Measurements from ENCODE around the gene FBXO10.

FBXO10 gene

GRCh38 chr9:37593883-37594448 is 17.8 kb upstream of the FBXO10 start:
- H3K4me1 ChIP-seq (ENCODE audit: control insufficient read depth, insufficient read depth, low read length) = peaks cover 6% of the 10 kb centered on the region
- no peak overlapping the region for H3K4me3 ChIP-seq (ENCODE audit: insufficient read depth, low read depth, low read length)
- WGBS, 2 experiments = 93 to 95% methylated on average over 6 of the region's 6 CpGs
- H3K9me3 ChIP-seq (ENCODE audit: control insufficient read depth, low read length) = no peaks in the 10 kb centered on the region
- H3K27ac ChIP-seq (ENCODE audit: insufficient read depth, low read depth, low read length, poor library complexity, severe bottlenecking) = no peak overlapping the region
- no peaks in the 10 kb centered on the region for H3K36me3 ChIP-seq (ENCODE audit: control insufficient read depth, insufficient read depth, low read length)
- H3K27me3 ChIP-seq (ENCODE audit: control insufficient read depth, insufficient read depth, low read length, poor library complexity, severe bottlenecking) = peaks cover 38% of the 10 kb centered on the region

GRCh38 chr9:37592108-37592951 is 16.1 kb upstream of the FBXO10 start, which contains the start of gene TOMM5:
TOMM5 (minus strand) TSS chr9:37592597; CDS start chr9:37592532, 65 bp downstream.
- Histone ChIP-seq H3K4me1 (ENCODE audit: control insufficient read depth, insufficient read depth, low read length) (peaks cover 6% of the 10 kb centered on the region), H3K4me3 (ENCODE audit: insufficient read depth, low read depth, low read length) (peak within 1 kb of the TSS; percentile 94), H3K9me3 (ENCODE audit: control insufficient read depth, low read length) (no peaks in the 10 kb centered on the region), H3K27ac (ENCODE audit: insufficient read depth, low read depth, low read length, poor library complexity, severe bottlenecking) (peak within 1 kb of the TSS; percentile 54), H3K36me3 (ENCODE audit: control insufficient read depth, insufficient read depth, low read length) (peaks cover 16% of the 10 kb centered on the region), H3K27me3 (ENCODE audit: control insufficient read depth, insufficient read depth, low read length, poor library complexity, severe bottlenecking) (peaks cover 38% of the 10 kb centered on the region)
- 0 to 2% methylated on average over 68 to 72 of the region's 72 CpGs for WGBS, 2 experiments

- H3K4me1 ChIP-seq (ENCODE audit: control insufficient read depth, insufficient read depth, low read length) = peaks cover 6% of the 10 kb centered on the region
- H3K27me3 ChIP-seq (ENCODE audit: control insufficient read depth, insufficient read depth, low read length, poor library complexity, severe bottlenecking) = no peaks in the 10 kb centered on the region
- no peak overlapping the region for H3K27ac ChIP-seq (ENCODE audit: insufficient read depth, low read depth, low read length, poor library complexity, severe bottlenecking)
- no peak overlapping the region for H3K4me3 ChIP-seq (ENCODE audit: insufficient read depth, low read depth, low read length)
- H3K9me3 ChIP-seq (ENCODE audit: control insufficient read depth, low read length) = no peaks in the 10 kb centered on the region
- 90 to 94% methylated on average over 4 of the region's 4 CpGs for WGBS, 2 experiments
- peaks cover 52% of the 10 kb centered on the region for H3K36me3 ChIP-seq (ENCODE audit: control insufficient read depth, insufficient read depth, low read length)
Observed at GRCh38 chr9:37587521-37587920, 11.3 kb upstream of the FBXO10 start.

- WGBS, 2 experiments = 92 to 97% methylated on average over 3 of the region's 3 CpGs
- H3K9me3 ChIP-seq (ENCODE audit: control insufficient read depth, low read length) = no peaks in the 10 kb centered on the region
- H3K27ac ChIP-seq (ENCODE audit: insufficient read depth, low read depth, low read length, poor library complexity, severe bottlenecking) = no peak overlapping the region
- H3K36me3 ChIP-seq (ENCODE audit: control insufficient read depth, insufficient read depth, low read length) = peaks cover 49% of the 10 kb centered on the region
- no peaks in the 10 kb centered on the region for H3K27me3 ChIP-seq (ENCODE audit: control insufficient read depth, insufficient read depth, low read length, poor library complexity, severe bottlenecking)
- H3K4me1 ChIP-seq (ENCODE audit: control insufficient read depth, insufficient read depth, low read length) = no peaks in the 10 kb centered on the region
- H3K4me3 ChIP-seq (ENCODE audit: insufficient read depth, low read depth, low read length) = no peak overlapping the region
Observed at GRCh38 chr9:37583522-37584121, 7.4 kb upstream of the FBXO10 start.

GRCh38 chr9:37582548-37583157 is 6.5 kb upstream of the FBXO10 start:
- Histone ChIP-seq H3K9me3 (ENCODE audit: control insufficient read depth, low read length) (no peaks in the 10 kb centered on the region), H3K27ac (ENCODE audit: insufficient read depth, low read depth, low read length, poor library complexity, severe bottlenecking) (no peak overlapping the region), H3K4me3 (ENCODE audit: insufficient read depth, low read depth, low read length) (no peak overlapping the region), H3K36me3 (ENCODE audit: control insufficient read depth, insufficient read depth, low read length) (peaks cover 39% of the 10 kb centered on the region), H3K4me1 (ENCODE audit: control insufficient read depth, insufficient read depth, low read length) (no peaks in the 10 kb centered on the region), H3K27me3 (ENCODE audit: control insufficient read depth, insufficient read depth, low read length, poor library complexity, severe bottlenecking) (no peaks in the 10 kb centered on the region)
- 91 to 92% methylated on average over 5 to 6 of the region's 6 CpGs for WGBS, 2 experiments

- H3K9me3 ChIP-seq (ENCODE audit: control insufficient read depth, low read length) = no peaks in the 10 kb centered on the region
- WGBS, 2 experiments = 8 to 14% methylated on average over 5 of the region's 5 CpGs
- peaks cover 28% of the 10 kb centered on the region for H3K4me1 ChIP-seq (ENCODE audit: control insufficient read depth, insufficient read depth, low read length)
- H3K27ac ChIP-seq (ENCODE audit: insufficient read depth, low read depth, low read length, poor library complexity, severe bottlenecking) = peak overlapping the region; percentile 92
- H3K36me3 ChIP-seq (ENCODE audit: control insufficient read depth, insufficient read depth, low read length) = no peaks in the 10 kb centered on the region
- peak overlapping the region; percentile 85 for H3K4me3 ChIP-seq (ENCODE audit: insufficient read depth, low read depth, low read length)
- no peaks in the 10 kb centered on the region for H3K27me3 ChIP-seq (ENCODE audit: control insufficient read depth, insufficient read depth, low read length, poor library complexity, severe bottlenecking)
Observed at GRCh38 chr9:37575511-37575914, 667 bp downstream of the FBXO10 start.

GRCh38 chr9:37575001-37575400 is 1.2 kb downstream of the FBXO10 start:
- Histone ChIP-seq H3K4me1 (ENCODE audit: control insufficient read depth, insufficient read depth, low read length) (peaks cover 28% of the 10 kb centered on the region), H3K9me3 (ENCODE audit: control insufficient read depth, low read length) (no peaks in the 10 kb centered on the region), H3K27me3 (ENCODE audit: control insufficient read depth, insufficient read depth, low read length, poor library complexity, severe bottlenecking) (no peaks in the 10 kb centered on the region), H3K27ac (ENCODE audit: insufficient read depth, low read depth, low read length, poor library complexity, severe bottlenecking) (peak overlapping the region; percentile 92), H3K4me3 (ENCODE audit: insufficient read depth, low read depth, low read length) (peak overlapping the region; percentile 85), H3K36me3 (ENCODE audit: control insufficient read depth, insufficient read depth, low read length) (no peaks in the 10 kb centered on the region)
- WGBS, 2 experiments = 49 to 50% methylated on average over 5 of the region's 5 CpGs

GRCh38 chr9:37574241-37574721 is 1.9 kb downstream of the FBXO10 start:
- Histone ChIP-seq H3K27me3 (ENCODE audit: control insufficient read depth, insufficient read depth, low read length, poor library complexity, severe bottlenecking) (no peaks in the 10 kb centered on the region), H3K4me1 (ENCODE audit: control insufficient read depth, insufficient read depth, low read length) (peaks cover 28% of the 10 kb centered on the region), H3K27ac (ENCODE audit: insufficient read depth, low read depth, low read length, poor library complexity, severe bottlenecking) (peak overlapping the region; percentile 92), H3K4me3 (ENCODE audit: insufficient read depth, low read depth, low read length) (peak overlapping the region; percentile 85), H3K9me3 (ENCODE audit: control insufficient read depth, low read length) (no peaks in the 10 kb centered on the region), H3K36me3 (ENCODE audit: control insufficient read depth, insufficient read depth, low read length) (no peaks in the 10 kb centered on the region)
- WGBS, 2 experiments = 29 to 36% methylated on average over 5 of the region's 5 CpGs

GRCh38 chr9:37571282-37571681 is 4.9 kb downstream of the FBXO10 start:
- Histone ChIP-seq H3K9me3 (ENCODE audit: control insufficient read depth, low read length) (no peaks in the 10 kb centered on the region), H3K27me3 (ENCODE audit: control insufficient read depth, insufficient read depth, low read length, poor library complexity, severe bottlenecking) (no peaks in the 10 kb centered on the region), H3K27ac (ENCODE audit: insufficient read depth, low read depth, low read length, poor library complexity, severe bottlenecking) (no peak overlapping the region), H3K4me3 (ENCODE audit: insufficient read depth, low read depth, low read length) (no peak overlapping the region), H3K4me1 (ENCODE audit: control insufficient read depth, insufficient read depth, low read length) (peaks cover 22% of the 10 kb centered on the region), H3K36me3 (ENCODE audit: control insufficient read depth, insufficient read depth, low read length) (no peaks in the 10 kb centered on the region)
- WGBS, 2 experiments = no CpG with 5 or more reads among the region's 1 CpG

- Histone ChIP-seq H3K36me3 (ENCODE audit: control insufficient read depth, insufficient read depth, low read length) (peaks cover 17% of the 10 kb centered on the region), H3K4me1 (ENCODE audit: control insufficient read depth, insufficient read depth, low read length) (no peaks in the 10 kb centered on the region), H3K27me3 (ENCODE audit: control insufficient read depth, insufficient read depth, low read length, poor library complexity, severe bottlenecking) (no peaks in the 10 kb centered on the region), H3K27ac (ENCODE audit: insufficient read depth, low read depth, low read length, poor library complexity, severe bottlenecking) (no peak overlapping the region), H3K9me3 (ENCODE audit: control insufficient read depth, low read length) (no peaks in the 10 kb centered on the region), H3K4me3 (ENCODE audit: insufficient read depth, low read depth, low read length) (no peak overlapping the region)
- WGBS, 2 experiments = 91 to 97% methylated on average over 3 of the region's 3 CpGs
Observed at GRCh38 chr9:37566716-37567115, 9.5 kb downstream of the FBXO10 start.

Measured in ectodermal cell (in vitro differentiated cells).